HG03457 (cell line): Measurements from ENCODE around the gene TNPO2.
"Not testable (repeated sequence)": the region's sequence is repeated elsewhere in the genome, so short reads cannot be mapped to it uniquely, and the experiment has no call there.

ENCODE experiments used
- ATAC-seq: cut with Tn5 transposase; IDR thresholded peaks from one replicate; pipeline ENCODE4 v1.9.1; 2021; ENCODE audit warnings: moderate number of reproducible peaks; ENCODE audit not compliant: unreplicated experiment

The TNPO2 gene

GRCh38 chr19:12737835-12738351, 14.2 kb upstream of the TNPO2 start:
- ATAC-seq: no peak

- peak; percentile 54 for ATAC-seq
Observed at GRCh38 chr19:12736995-12737834, 13.5 kb upstream of the TNPO2 start, which contains the start of gene GET3. TSS of gene GET3 (plus strand) at chr19:12737497. CDS start at chr19:12737506, 9 bp downstream.

GRCh38 chr19:12733369-12734214, 9.9 kb upstream of the TNPO2 start:
- no peak for ATAC-seq

GRCh38 chr19:12731337-12731736, 7.6 kb upstream of the TNPO2 start:
- ATAC-seq: no peak

- no peak for ATAC-seq
Observed at GRCh38 chr19:12730064-12730463, 6.3 kb upstream of the TNPO2 start.

- ATAC-seq: no peak
Observed at GRCh38 chr19:12727745-12728433, 4.2 kb upstream of the TNPO2 start.

- no peak for ATAC-seq
Observed at GRCh38 chr19:12726988-12727316, 3.2 kb upstream of the TNPO2 start.

GRCh38 chr19:12725612-12726011, 1.9 kb upstream of the TNPO2 start:
- not testable (repeated sequence) for ATAC-seq

GRCh38 chr19:12723381-12723640, 421 bp downstream of the TNPO2 start:
- ATAC-seq: no peak

- ATAC-seq: peak; percentile 60
Observed at GRCh38 chr19:12722566-12723380, 959 bp downstream of the TNPO2 start.

- ATAC-seq: peak; percentile 5
Observed at GRCh38 chr19:12721656-12722565, 1.8 kb downstream of the TNPO2 start.

- ATAC-seq: no peak
Observed at GRCh38 chr19:12720851-12721655, 2.7 kb downstream of the TNPO2 start.

GRCh38 chr19:12720296-12720695, 3.4 kb downstream of the TNPO2 start:
- no peak for ATAC-seq

GRCh38 chr19:12715929-12716328, 7.8 kb downstream of the TNPO2 start:
- no peak for ATAC-seq

GRCh38 chr19:12715102-12715501, 8.6 kb downstream of the TNPO2 start:
- no peak for ATAC-seq

- not testable (repeated sequence) for ATAC-seq
Observed at GRCh38 chr19:12713304-12713703, 10.4 kb downstream of the TNPO2 start.

GRCh38 chr19:12712077-12712476, 11.7 kb downstream of the TNPO2 start:
- not testable (repeated sequence) for ATAC-seq

GRCh38 chr19:12711187-12711586, 12.5 kb downstream of the TNPO2 start:
- ATAC-seq: no peak

- ATAC-seq: no peak
Observed at GRCh38 chr19:12708641-12709040, 15.1 kb downstream of the TNPO2 start.
